H1 (cell line): ENCODE results near the gene PTPA. TPM values are rescaled to one million over a fixed set of nuclear protein-coding genes. Genes with fewer than 3 reads are reported as not detected.

Experiments
- CTCF ChIA-PET: fragments of 300-600 bp; sonication (Branson Sonifier 250); formaldehyde crosslinking; loops from one replicate; lab custom pipeline; 2021; ENCODE audit not compliant: partially characterized antibody; lab: Charles Lee
- POLR2A ChIA-PET: fragments of 300-600 bp; sonication (Branson Sonifier 250); formaldehyde crosslinking; loops from one replicate; lab custom pipeline; 2021; ENCODE audit warnings: inconsistent platforms; ENCODE audit not compliant: partially characterized antibody; lab: Charles Lee
- DNase-seq, 2 experiments: peaks; one replicate each; pipeline versions ENCODE4 v3.0.0 to v3.0.0-alpha.2; 2010 to 2022; ENCODE audit warnings: low spot score in 2 of 2, low read depth in 1 of 2, mixed read lengths in 1 of 2
- FAIRE-seq: peaks from 2 replicates; lab custom pipeline; 2011; peaks lifted over from hg19 to GRCh38; lab: Jason Lieb, UNC
- H2AFZ ChIP-seq: 2 replicates; pipeline ENCODE4 v1.8.1; 2012; ENCODE audit warnings: low read length, inconsistent platforms
- H2AK5ac ChIP-seq: 2 replicates; pipeline ENCODE4 v1.6.1; 2013; ENCODE audit warnings: low read depth, low read length
- H2BK120ac ChIP-seq: replicated peaks from 2 replicates; pipeline ENCODE3; 2013; ENCODE audit warnings: low read depth, low read length, inconsistent platforms
- H2BK12ac ChIP-seq: 2 replicates; pipeline ENCODE4 v1.6.1; 2013; ENCODE audit warnings: low read depth, low read length
- H2BK15ac ChIP-seq: 2 replicates; pipeline ENCODE4 v1.6.1; 2013; ENCODE audit warnings: low read length
- H2BK20ac ChIP-seq: 2 replicates; pipeline ENCODE4 v1.6.1; 2013; ENCODE audit warnings: low read length
- H2BK5ac ChIP-seq: 2 replicates; pipeline ENCODE4 v1.6.1; 2013; ENCODE audit warnings: low read depth, low read length
- H3K14ac ChIP-seq: 2 replicates; pipeline ENCODE4 v1.6.1; 2013; ENCODE audit warnings: inconsistent platforms; ENCODE audit not compliant: insufficient read length
- H3K18ac ChIP-seq: 2 replicates; pipeline ENCODE4 v1.6.1; 2013; ENCODE audit warnings: low read length; ENCODE audit errors: extremely low read depth
- H3K23ac ChIP-seq: 2 replicates; pipeline ENCODE4 v1.6.1; 2013; ENCODE audit warnings: inconsistent platforms; ENCODE audit not compliant: insufficient read length
- H3K23me2 ChIP-seq: 2 replicates; pipeline ENCODE4 v1.6.1; 2013; ENCODE audit warnings: low read depth, low read length
- H3K27ac ChIP-seq: 2 replicates; pipeline ENCODE4 v1.6.1; 2011; ENCODE audit warnings: low read depth, low read length, inconsistent platforms
- H3K27me3 ChIP-seq, 4 experiments: replicated peaks in 1 of 4; 1 replicate in 1 of 4; 2 replicates in 3 of 4; pipeline versions ENCODE4 v1.6.1 to v1.8.1; 2011 to 2013; ENCODE audit warnings: low read length in 3 of 4, mild to moderate bottlenecking in 3 of 4, inconsistent platforms in 2 of 4, mixed read lengths in 2 of 4, moderate library complexity in 1 of 4; ENCODE audit not compliant: control insufficient read depth in 3 of 4, insufficient read depth in 3 of 4; ENCODE audit errors: extremely low read depth in 1 of 4
- H3K36me3 ChIP-seq, 4 experiments: 2 replicates each; pipeline versions ENCODE4 v1.6.1 to v1.8.1; 2011 to 2013; ENCODE audit warnings: mild to moderate bottlenecking in 4 of 4, low read length in 3 of 4, moderate library complexity in 2 of 4, control low read depth in 1 of 4, inconsistent platforms in 1 of 4; ENCODE audit not compliant: insufficient read depth in 4 of 4, control insufficient read depth in 2 of 4
- H3K4ac ChIP-seq: replicated peaks from 2 replicates; pipeline ENCODE3; 2013; ENCODE audit warnings: low read length, low read depth, mixed read lengths, inconsistent platforms; ENCODE audit not compliant: insufficient read length
- H3K4me1 ChIP-seq, 4 experiments: replicated peaks in 1 of 4; 1 replicate in 1 of 4; 2 replicates in 3 of 4; pipeline versions ENCODE4 v1.6.1 to v1.8.1; 2011 to 2013; ENCODE audit warnings: low read length in 3 of 4, inconsistent platforms in 2 of 4, mixed read lengths in 1 of 4; ENCODE audit not compliant: insufficient read depth in 4 of 4, control insufficient read depth in 3 of 4
- H3K4me2 ChIP-seq, 2 experiments: 2 replicates each; pipeline versions ENCODE4 v1.6.1 to v1.8.1; 2011 to 2013; ENCODE audit warnings: low read depth in 2 of 2, low read length in 2 of 2, control low read depth in 1 of 2, inconsistent platforms in 1 of 2, mild to moderate bottlenecking in 1 of 2; ENCODE audit not compliant: insufficient read depth in 1 of 2
- H3K4me3 ChIP-seq, 4 experiments: fragments of 200-600, 300-600 bp in 1 of 4; sonication (generic), shearing (Covaris generic), sonication (Bioruptor Twin) in 1 of 4; 2 replicates each; pipeline versions ENCODE4 v1.5.1 to v1.8.1; 2011 to 2016; ENCODE audit warnings: low read length in 4 of 4, low read depth in 3 of 4, control low read depth in 2 of 4, inconsistent platforms in 2 of 4, mild to moderate bottlenecking in 2 of 4, mixed read lengths in 1 of 4, moderate library complexity in 1 of 4; ENCODE audit not compliant: insufficient read depth in 2 of 4; ENCODE audit errors: extremely low read depth in 1 of 4
- H3K56ac ChIP-seq: replicated peaks from 2 replicates; pipeline ENCODE3; 2013; ENCODE audit warnings: low read depth, mild to moderate bottlenecking, mixed read lengths, low read length, inconsistent platforms; ENCODE audit not compliant: insufficient read length
- H3K79me1 ChIP-seq: 2 replicates; pipeline ENCODE4 v1.6.1; 2013; ENCODE audit warnings: low read depth, low read length, control low read depth
- H3K79me2 ChIP-seq, 2 experiments: 2 replicates each; pipeline versions ENCODE4 v1.6.1 to v1.8.1; 2012 to 2013; ENCODE audit warnings: low read length in 2 of 2, mild to moderate bottlenecking in 2 of 2, inconsistent platforms in 1 of 2; ENCODE audit not compliant: insufficient read depth in 2 of 2, control insufficient read depth in 1 of 2
- H3K9ac ChIP-seq, 4 experiments: replicated peaks in 1 of 4; 1 replicate in 1 of 4; 2 replicates in 3 of 4; pipeline versions ENCODE4 v1.6.1 to v1.8.1; 2011 to 2013; ENCODE audit warnings: low read depth in 3 of 4, low read length in 3 of 4, control low read depth in 2 of 4, mild to moderate bottlenecking in 2 of 4, moderate library complexity in 2 of 4, inconsistent platforms in 1 of 4; ENCODE audit errors: extremely low read depth in 1 of 4
- H3K9me3 ChIP-seq, 2 experiments: 2 replicates each; pipeline versions ENCODE4 v1.6.1 to v1.8.1; 2012 to 2013; ENCODE audit warnings: mild to moderate bottlenecking in 2 of 2, moderate library complexity in 2 of 2, control low read depth in 1 of 2, inconsistent platforms in 1 of 2, low read depth in 1 of 2, low read length in 1 of 2, mixed read lengths in 1 of 2; ENCODE audit not compliant: insufficient read depth in 2 of 2
- H4K20me1 ChIP-seq, 2 experiments: replicated peaks in 1 of 2; 2 replicates each; pipeline versions ENCODE3 to v1.8.1; 2011 to 2013; ENCODE audit warnings: inconsistent platforms in 2 of 2, low read length in 2 of 2, mild to moderate bottlenecking in 1 of 2; ENCODE audit not compliant: insufficient read depth in 2 of 2, control insufficient read depth in 1 of 2
- H4K5ac ChIP-seq: 2 replicates; pipeline ENCODE4 v1.6.1; 2013; ENCODE audit warnings: low read length, low read depth, mixed read lengths, inconsistent platforms; ENCODE audit not compliant: insufficient read length
- H4K8ac ChIP-seq: 2 replicates; pipeline ENCODE4 v1.8.0; 2013; ENCODE audit warnings: mild to moderate bottlenecking, moderate library complexity, low read length, inconsistent platforms; ENCODE audit not compliant: insufficient read depth; ENCODE audit errors: extremely low read depth
- H4K91ac ChIP-seq: replicated peaks from 2 replicates; pipeline ENCODE3; 2013; ENCODE audit warnings: low read length, mixed read lengths, inconsistent platforms; ENCODE audit not compliant: insufficient read length
- HDAC2 ChIP-seq, 2 experiments: fragments of 300-600 bp in 1 of 2; sonication (generic) in 1 of 2; IDR thresholded peaks; 2 replicates each; pipeline ENCODE4 v1.6.1; 2011 to 2012; ENCODE audit warnings: low read depth in 2 of 2, low read length in 2 of 2, mild to moderate bottlenecking in 2 of 2, moderate library complexity in 2 of 2, borderline replicate concordance in 1 of 2, inconsistent platforms in 1 of 2
- JUN ChIP-seq: IDR thresholded peaks from 2 replicates; pipeline ENCODE4 v1.6.1; 2011; ENCODE audit warnings: low read depth, mild to moderate bottlenecking, improper control_type of control experiment, low read length
- MAFK ChIP-seq: IDR thresholded peaks from 2 replicates; pipeline ENCODE4 v1.6.1; 2012; ENCODE audit warnings: low read depth, mild to moderate bottlenecking, improper control_type of control experiment, low read length
- WGBS, 2 experiments: shearing (Covaris generic) in 1 of 2; methylation state at CpG; one replicate each; pipeline versions ENCODE4 v1.1.6 to v1.1.7; 2013 to 2015; ENCODE audit warnings: low lambda C conversion rate in 2 of 2, mixed read lengths in 2 of 2, inconsistent platforms in 1 of 2, low coverage in 1 of 2, missing lambda C conversion rate in 1 of 2; ENCODE audit not compliant: insufficient replicate concordance in 2 of 2, insufficient coverage in 1 of 2, insufficient read length in 1 of 2; ENCODE audit errors: extremely low coverage in 1 of 2, missing lambda C conversion rate in 1 of 2; 5-methylcytosine and 5-hydroxymethylcytosine counted together
- polyA plus RNA-seq, 7 experiments: library from polyadenylated mRNA; depleted of rRNA in 3 of 7; stranded (reverse) in 5 of 7; unstranded in 2 of 7; fragments of >200 nt in 5 of 7; fragments of 200-250 nt in 2 of 7; gene quantifications; 1 replicate in 5 of 7; 2 replicates in 1 of 7; 4 replicates in 1 of 7; pipeline versions ENCODE4 v1.2.1 to v1.2.3, GENCODE V29; 2011 to 2013; ENCODE audit warnings: missing spikeins in 2 of 7, mixed read lengths in 2 of 7
- total RNA-seq: library from RNA; stranded (reverse); fragmentation: NEBNext Ultra II Directional; extraction: Animal tissue kit (Norgen Biotek cat#: 25700); gene quantifications from 2 replicates; pipeline ENCODE4 v1.2.1, GENCODE V29; 2021
- TF ChIP-seq, protein P1 (sequence below): IDR thresholded peaks from 2 replicates; pipeline ENCODE4 v1.6.1; 2012; ENCODE audit warnings: inconsistent platforms

Gene PTPA
- total and polyA plus RNA-seq, 2 of the 8 experiments (the other 6 are each of a cell fraction or from before 2014, with no cell fraction given) = 114 to 145 TPM

DNA sequence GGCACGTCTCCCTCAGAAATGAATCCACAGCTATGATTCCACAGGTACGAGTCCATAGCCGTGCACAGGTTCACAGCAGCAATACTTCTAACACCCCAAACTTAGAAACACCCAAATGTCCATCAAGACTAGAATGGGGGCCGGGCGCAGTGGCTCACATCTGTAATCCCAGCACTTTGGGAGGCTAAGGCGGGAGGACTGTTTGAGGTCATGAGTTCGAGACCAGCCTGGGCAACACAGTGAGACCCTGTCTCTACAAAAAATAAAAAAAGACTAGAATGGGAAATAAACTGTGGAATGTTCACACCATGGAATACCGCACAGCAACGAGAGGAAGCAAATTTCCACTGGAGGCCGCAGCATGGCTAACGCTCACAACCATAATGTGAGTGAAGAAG is 34.6 kb upstream of the PTPA start:
- no peak overlapping the region for H3K14ac ChIP-seq
- no peak overlapping the region for H4K91ac ChIP-seq
- no peaks in the 10 kb centered on the region for H3K36me3 ChIP-seq
- no peak overlapping the region for H2BK5ac ChIP-seq
- no peak overlapping the region for H3K56ac ChIP-seq
- H3K4me3 ChIP-seq = no peak overlapping the region
- H3K18ac ChIP-seq = no peak overlapping the region
- ChIA-PET POLR2A (no interaction called here), CTCF (no interaction called here)
- no peak overlapping the region for H2AFZ ChIP-seq
- no peak overlapping the region for H3K4me2 ChIP-seq
- no peak for FAIRE-seq
- H3K27ac ChIP-seq = no peak overlapping the region
- no peak overlapping the region for H2BK120ac ChIP-seq
- H4K8ac ChIP-seq = no peak overlapping the region
- H3K4me1 ChIP-seq = peaks cover 6 to 10% (median 7%) of the 10 kb centered on the region in 4 experiments
- TF ChIP-seq HDAC2 (IDR thresholded peaks at IDR 0.05; ENCODE audit: borderline replicate concordance in 1 of 2, low read depth in 2 of 2, low read length in 2 of 2) (no peak), MAFK (no peak), JUN (no peak)
- TF ChIP-seq, protein P1, sequence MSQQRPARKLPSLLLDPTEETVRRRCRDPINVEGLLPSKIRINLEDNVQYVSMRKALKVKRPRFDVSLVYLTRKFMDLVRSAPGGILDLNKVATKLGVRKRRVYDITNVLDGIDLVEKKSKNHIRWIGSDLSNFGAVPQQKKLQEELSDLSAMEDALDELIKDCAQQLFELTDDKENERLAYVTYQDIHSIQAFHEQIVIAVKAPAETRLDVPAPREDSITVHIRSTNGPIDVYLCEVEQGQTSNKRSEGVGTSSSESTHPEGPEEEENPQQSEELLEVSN = no peak
- no peak overlapping the region for H3K9ac ChIP-seq
- H2BK15ac ChIP-seq = no peak overlapping the region
- H3K23ac ChIP-seq = no peak overlapping the region
- no peak overlapping the region for H4K5ac ChIP-seq
- peaks cover 0 to 2% of the 10 kb centered on the region in 2 experiments for H4K20me1 ChIP-seq
- no peak overlapping the region for H3K4ac ChIP-seq
- H2BK20ac ChIP-seq = no peak overlapping the region
- no peak overlapping the region for H2BK12ac ChIP-seq
- H3K79me2 ChIP-seq = peaks cover under 1 to 14% of the 10 kb centered on the region in 2 experiments; a peak in 3 of 4 replicates
- 87% methylated on average over 11 of the region's 11 CpGs; no CpG with 5 or more reads in 1 of the 2 experiments for WGBS, 2 experiments
- H3K9me3 ChIP-seq = no peaks in the 10 kb centered on the region
- H3K27me3 ChIP-seq = no peaks in the 10 kb centered on the region
- DNase-seq = no peak
- H3K23me2 ChIP-seq = peaks cover 7% of the 10 kb centered on the region
- no peak overlapping the region for H2AK5ac ChIP-seq
- no peaks in the 10 kb centered on the region for H3K79me1 ChIP-seq
